Activated T-cell treated with anti-CD3 and anti-CD28 coated beads, Interleukin-2, amount 50 U/mL, for 24 hours (primary cell): Measurements from ENCODE around the gene TBX20.
"Not testable (repeated sequence)": the region's sequence is repeated elsewhere in the genome, so short reads cannot be mapped to it uniquely, and the experiment has no call there.

Source experiments
- DNase-seq: peaks from one replicate; pipeline ENCODE4 v3.0.0-alpha.2; 2020
- H3K27ac Mint-ChIP-seq: 2 replicates; pipeline ENCODE4 v1.8.0; 2020; ENCODE audit warnings: mild to moderate bottlenecking, mixed read lengths
- H3K27me3 Mint-ChIP-seq: 2 replicates; pipeline ENCODE4 v1.8.0; 2020; ENCODE audit warnings: mixed read lengths
- H3K36me3 Mint-ChIP-seq: 2 replicates; pipeline ENCODE4 v1.8.0; 2020; ENCODE audit warnings: low read depth, mixed read lengths
- H3K4me1 Mint-ChIP-seq: 2 replicates; pipeline ENCODE4 v1.8.0; 2020; ENCODE audit warnings: low read depth, mixed read lengths
- H3K4me3 Mint-ChIP-seq: 2 replicates; pipeline ENCODE4 v1.8.0; 2020; ENCODE audit warnings: mild to moderate bottlenecking, moderate library complexity, mixed read lengths
- H3K9me3 Mint-ChIP-seq: 2 replicates; pipeline ENCODE4 v1.8.0; 2020; ENCODE audit warnings: mixed read lengths

The TBX20 gene

DNA sequence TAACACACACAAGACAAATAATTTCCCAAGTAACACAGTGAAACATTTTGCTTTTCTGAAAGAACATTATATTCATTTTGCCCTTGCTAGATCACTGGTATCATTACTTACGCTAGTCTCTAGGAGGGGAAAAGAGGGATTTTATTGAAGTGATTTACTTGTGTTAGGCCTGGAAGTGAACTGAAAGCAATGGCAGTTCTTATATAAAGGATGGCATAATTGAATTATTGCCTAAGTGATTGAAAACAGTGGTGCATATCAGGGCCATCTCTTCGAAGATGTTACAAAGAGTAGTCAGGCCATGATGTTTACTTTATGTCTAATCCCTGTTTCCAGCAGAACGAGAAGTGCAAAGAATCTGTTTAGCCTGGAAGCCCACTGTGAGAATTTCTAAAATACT lies 38.8 kb downstream of the TBX20 start:
- not testable (repeated sequence) for H3K4me1 Mint-ChIP-seq, H3K27ac Mint-ChIP-seq, DNase-seq, H3K36me3 Mint-ChIP-seq, H3K9me3 Mint-ChIP-seq, H3K4me3 Mint-ChIP-seq
- H3K27me3 Mint-ChIP-seq: peaks cover 19% of the 10 kb centered on the region

GRCh38 chr7:35206924-35207323 lies 47.0 kb downstream of the TBX20 start:
- not testable (repeated sequence) for H3K27ac Mint-ChIP-seq, H3K27me3 Mint-ChIP-seq, DNase-seq, H3K9me3 Mint-ChIP-seq, H3K36me3 Mint-ChIP-seq, H3K4me1 Mint-ChIP-seq, H3K4me3 Mint-ChIP-seq

- not testable (repeated sequence) for H3K4me1 Mint-ChIP-seq, H3K4me3 Mint-ChIP-seq, H3K9me3 Mint-ChIP-seq, H3K36me3 Mint-ChIP-seq, DNase-seq, H3K27ac Mint-ChIP-seq
- peaks cover 14% of the 10 kb centered on the region for H3K27me3 Mint-ChIP-seq
Measured at GRCh38 chr7:35204850-35205249, 49.0 kb downstream of the TBX20 start.

- not testable (repeated sequence) for H3K4me1 Mint-ChIP-seq, H3K27ac Mint-ChIP-seq, H3K9me3 Mint-ChIP-seq, DNase-seq, H3K36me3 Mint-ChIP-seq, H3K4me3 Mint-ChIP-seq
- peaks cover 14% of the 10 kb centered on the region for H3K27me3 Mint-ChIP-seq
Measured at GRCh38 chr7:35204031-35204430, 49.9 kb downstream of the TBX20 start.

- not testable (repeated sequence) for DNase-seq, H3K36me3 Mint-ChIP-seq, H3K4me1 Mint-ChIP-seq, H3K27ac Mint-ChIP-seq, H3K4me3 Mint-ChIP-seq, H3K9me3 Mint-ChIP-seq
- peaks cover 20% of the 10 kb centered on the region for H3K27me3 Mint-ChIP-seq
Measured at GRCh38 chr7:35202353-35202752, 51.5 kb downstream of the TBX20 start.

- H3K27ac Mint-ChIP-seq, H3K9me3 Mint-ChIP-seq, H3K36me3 Mint-ChIP-seq, H3K4me1 Mint-ChIP-seq, DNase-seq, H3K4me3 Mint-ChIP-seq: not testable (repeated sequence)
- H3K27me3 Mint-ChIP-seq: peaks cover 31% of the 10 kb centered on the region
Measured at GRCh38 chr7:35200170-35200569, 53.7 kb downstream of the TBX20 start.

DNA sequence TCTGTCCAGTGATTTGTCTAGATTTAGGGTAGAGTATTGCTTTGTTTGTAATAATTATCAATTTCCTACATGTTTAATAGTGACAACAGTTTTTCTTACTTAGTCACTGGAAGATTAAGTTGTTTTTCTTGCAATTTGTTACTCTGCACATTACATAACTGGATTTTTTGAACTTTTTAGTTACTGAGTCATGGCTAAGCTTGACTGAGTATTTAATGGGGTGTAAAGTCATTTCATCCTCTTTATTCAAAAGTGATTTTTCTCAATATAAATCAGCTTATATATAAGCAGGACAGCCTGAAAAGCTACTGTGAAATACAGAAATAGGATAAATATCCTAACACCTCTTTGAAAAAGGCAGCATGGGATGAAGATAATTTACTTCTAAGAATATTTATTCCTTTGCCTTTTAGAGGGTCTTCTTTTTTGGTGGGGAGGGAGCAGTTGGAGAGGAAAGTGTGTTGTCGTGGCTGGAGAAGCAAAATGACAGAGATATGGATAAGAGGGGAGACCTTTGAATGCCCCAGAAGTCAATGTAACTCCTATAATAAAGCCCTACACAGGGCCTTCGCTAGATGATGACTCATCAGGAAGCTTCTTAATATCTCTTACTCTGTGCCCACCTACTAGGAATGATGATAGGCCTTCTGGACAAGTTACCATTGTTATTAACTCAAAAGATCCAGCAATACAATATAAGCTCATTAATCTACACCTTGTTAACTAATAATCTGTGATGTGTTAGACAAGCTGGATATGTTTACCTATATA lies 55.3 kb downstream of the TBX20 start:
- not testable (repeated sequence) for H3K36me3 Mint-ChIP-seq, H3K4me1 Mint-ChIP-seq, DNase-seq, H3K9me3 Mint-ChIP-seq, H3K4me3 Mint-ChIP-seq, H3K27ac Mint-ChIP-seq
- H3K27me3 Mint-ChIP-seq: peaks cover 33% of the 10 kb centered on the region

GRCh38 chr7:35191571-35191970 lies 62.3 kb downstream of the TBX20 start:
- H3K27ac Mint-ChIP-seq, H3K4me1 Mint-ChIP-seq, DNase-seq, H3K36me3 Mint-ChIP-seq, H3K4me3 Mint-ChIP-seq, H3K9me3 Mint-ChIP-seq: not testable (repeated sequence)
- peaks cover 25% of the 10 kb centered on the region for H3K27me3 Mint-ChIP-seq

GRCh38 chr7:35190146-35190773 lies 63.6 kb downstream of the TBX20 start:
- Mint-ChIP-seq H3K27me3 (peaks cover 31% of the 10 kb centered on the region), H3K4me1 (peaks cover 16% of the 10 kb centered on the region)
- H3K27ac Mint-ChIP-seq, H3K4me3 Mint-ChIP-seq, H3K36me3 Mint-ChIP-seq, DNase-seq, H3K9me3 Mint-ChIP-seq: not testable (repeated sequence)

DNA sequence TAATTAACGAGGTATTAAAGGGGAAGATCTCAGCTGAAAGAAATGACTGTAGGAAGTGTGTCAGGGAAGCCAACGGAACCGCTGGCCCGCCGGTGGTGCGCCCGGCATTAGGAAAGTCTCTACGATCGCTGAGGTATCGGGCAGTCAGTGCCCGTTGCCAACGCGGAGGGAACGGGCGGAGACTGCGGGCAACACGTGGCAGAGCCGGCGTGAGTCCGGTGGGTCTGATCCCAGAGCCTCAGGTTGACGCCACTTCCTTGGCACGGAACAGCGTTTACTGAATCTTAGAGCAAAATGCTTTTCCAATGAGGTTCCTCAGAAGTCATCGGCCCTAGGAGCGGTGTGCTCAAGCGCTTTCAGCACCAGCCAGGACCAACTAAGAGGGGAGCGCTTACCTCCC lies 67.1 kb downstream of the TBX20 start:
- peak; percentile 27 for DNase-seq
- H3K4me3 Mint-ChIP-seq: peak overlapping the region; percentile 73
- not testable (repeated sequence) for H3K36me3 Mint-ChIP-seq, H3K27ac Mint-ChIP-seq, H3K9me3 Mint-ChIP-seq
- peaks cover 16% of the 10 kb centered on the region for H3K4me1 Mint-ChIP-seq
- peaks cover 34% of the 10 kb centered on the region for H3K27me3 Mint-ChIP-seq

DNA sequence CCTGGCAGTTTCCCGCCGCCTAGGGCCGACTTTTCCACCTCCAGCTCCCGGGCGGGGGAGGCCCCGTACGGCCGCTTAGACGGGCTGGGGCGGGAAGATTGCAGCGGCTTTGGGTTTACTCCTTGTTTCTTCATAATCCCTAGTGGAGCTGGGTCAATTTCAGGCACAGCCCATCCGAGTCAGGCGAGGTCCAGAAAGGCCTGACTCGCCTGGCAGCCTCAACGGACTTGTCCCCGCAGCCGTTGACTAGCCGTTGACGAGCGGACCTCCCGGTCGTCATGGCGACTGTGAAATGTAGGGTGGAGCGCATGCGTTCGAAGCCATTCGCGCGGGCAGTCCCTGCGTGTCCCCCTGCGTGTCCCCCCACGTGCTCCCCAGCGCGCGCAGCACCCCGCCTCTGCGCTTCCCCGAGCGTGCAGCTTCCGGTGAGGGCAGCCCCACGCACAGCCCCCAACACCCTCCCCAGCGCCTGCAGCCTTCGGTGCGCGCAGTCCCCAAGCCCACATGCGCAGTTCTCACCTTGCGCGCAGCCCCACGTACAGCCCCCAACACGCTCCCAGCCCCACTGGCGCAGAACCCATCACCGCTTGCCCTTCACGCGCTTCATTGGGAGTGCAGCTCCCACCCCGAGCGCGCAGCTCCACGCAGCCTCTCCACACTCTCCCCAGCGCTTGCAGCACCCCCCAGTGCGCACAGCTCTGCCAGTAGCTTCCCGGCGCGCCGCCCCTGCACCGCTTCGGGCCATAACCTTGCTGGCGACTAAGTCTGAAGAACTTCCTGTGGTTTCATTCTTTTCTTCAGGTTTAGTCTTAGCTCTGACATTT lies 67.8 kb downstream of the TBX20 start:
- Mint-ChIP-seq H3K27me3 (peaks cover 36% of the 10 kb centered on the region), H3K4me3 (peak overlapping the region; percentile 73), H3K9me3 (no peaks in the 10 kb centered on the region), H3K4me1 (peaks cover 16% of the 10 kb centered on the region), H3K36me3 (no peaks in the 10 kb centered on the region), H3K27ac (no peak overlapping the region)
- peak; percentile 34 for DNase-seq

DNA sequence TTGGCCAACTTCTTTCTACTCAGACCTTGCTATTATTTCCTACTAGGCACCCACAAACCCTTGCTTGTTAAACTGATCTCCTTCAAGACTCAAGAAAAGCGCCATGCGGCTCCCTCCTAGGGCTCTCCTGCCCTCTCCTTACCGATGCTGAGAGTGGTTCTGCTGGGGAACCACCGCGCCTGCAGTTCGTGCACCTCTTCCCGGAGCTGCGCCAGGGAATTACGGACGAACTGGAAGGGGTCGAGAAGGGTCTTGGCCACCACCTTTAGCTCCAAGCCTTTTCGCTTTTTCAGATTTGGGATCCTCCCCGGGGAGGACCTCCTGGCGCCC lies 68.4 kb downstream of the TBX20 start:
- not testable (repeated sequence) for H3K9me3 Mint-ChIP-seq, H3K36me3 Mint-ChIP-seq, H3K27ac Mint-ChIP-seq, DNase-seq, H3K4me3 Mint-ChIP-seq
- H3K4me1 Mint-ChIP-seq: peaks cover 16% of the 10 kb centered on the region
- peaks cover 36% of the 10 kb centered on the region for H3K27me3 Mint-ChIP-seq

DNA sequence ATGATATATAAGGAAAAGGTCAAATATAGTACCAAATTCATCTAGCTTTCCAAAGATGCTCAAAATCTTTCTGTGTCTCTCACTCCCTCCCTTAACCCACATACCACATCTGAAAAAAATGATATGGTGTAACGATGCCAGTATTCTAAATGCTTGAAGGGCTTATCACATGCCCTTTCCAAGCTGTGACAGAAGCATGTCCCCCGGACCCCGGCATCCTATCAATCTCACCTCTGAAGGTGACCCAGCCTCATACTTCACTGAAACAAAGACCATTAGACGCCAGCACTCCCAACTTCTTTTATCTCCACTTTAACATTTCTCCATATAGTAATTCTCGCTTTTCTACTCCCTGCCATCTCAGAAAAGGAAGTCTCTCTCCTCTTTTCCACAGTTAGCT lies 68.9 kb downstream of the TBX20 start:
- peaks cover 16% of the 10 kb centered on the region for H3K4me1 Mint-ChIP-seq
- H3K36me3 Mint-ChIP-seq, H3K27ac Mint-ChIP-seq, H3K9me3 Mint-ChIP-seq, H3K4me3 Mint-ChIP-seq, DNase-seq: not testable (repeated sequence)
- H3K27me3 Mint-ChIP-seq: peaks cover 36% of the 10 kb centered on the region

DNA sequence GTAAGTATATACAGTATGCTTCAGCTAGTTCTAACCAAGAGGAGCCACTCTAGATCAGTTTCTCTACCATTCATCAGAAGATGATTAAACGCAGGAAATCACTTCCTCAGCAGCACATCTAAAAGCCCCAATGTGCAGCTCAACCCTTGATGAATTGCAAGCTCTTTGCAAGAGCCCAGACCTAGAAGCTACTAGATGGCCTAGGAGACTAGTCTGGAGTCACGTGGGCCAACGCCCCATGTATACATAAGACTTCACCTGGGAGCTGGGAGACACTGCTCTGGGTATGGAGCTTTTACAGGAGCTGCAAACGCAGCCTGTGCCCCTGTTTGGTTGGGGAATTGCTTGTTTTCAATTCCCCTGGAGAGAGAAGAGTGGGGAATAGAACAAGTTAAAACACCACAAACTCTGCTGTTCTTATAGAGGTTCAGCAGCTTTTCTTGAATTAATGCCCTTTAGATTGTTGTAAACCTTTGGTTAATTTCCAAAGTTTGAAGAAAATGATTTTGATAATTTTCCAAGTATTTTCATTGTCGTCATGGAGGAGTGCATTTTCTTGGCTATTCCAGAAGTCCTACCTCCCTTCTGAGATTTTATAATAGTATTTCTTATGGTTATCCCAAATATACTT lies 69.9 kb downstream of the TBX20 start:
- Mint-ChIP-seq H3K27me3 (peaks cover 31% of the 10 kb centered on the region), H3K4me1 (peaks cover 16% of the 10 kb centered on the region)
- DNase-seq, H3K27ac Mint-ChIP-seq, H3K9me3 Mint-ChIP-seq, H3K36me3 Mint-ChIP-seq, H3K4me3 Mint-ChIP-seq: not testable (repeated sequence)

- H3K27ac Mint-ChIP-seq, H3K9me3 Mint-ChIP-seq, H3K36me3 Mint-ChIP-seq, H3K4me3 Mint-ChIP-seq, H3K4me1 Mint-ChIP-seq, DNase-seq: not testable (repeated sequence)
- H3K27me3 Mint-ChIP-seq: peaks cover 12% of the 10 kb centered on the region
Measured at GRCh38 chr7:35180665-35181064, 73.2 kb downstream of the TBX20 start.
